Measurements from ENCODE around the gene LBH.

The LBH gene

GRCh38 chr2:30234180-30234971 lies 3.0 kb downstream of the LBH start:
- TF ChIP-seq, protein P1, sequence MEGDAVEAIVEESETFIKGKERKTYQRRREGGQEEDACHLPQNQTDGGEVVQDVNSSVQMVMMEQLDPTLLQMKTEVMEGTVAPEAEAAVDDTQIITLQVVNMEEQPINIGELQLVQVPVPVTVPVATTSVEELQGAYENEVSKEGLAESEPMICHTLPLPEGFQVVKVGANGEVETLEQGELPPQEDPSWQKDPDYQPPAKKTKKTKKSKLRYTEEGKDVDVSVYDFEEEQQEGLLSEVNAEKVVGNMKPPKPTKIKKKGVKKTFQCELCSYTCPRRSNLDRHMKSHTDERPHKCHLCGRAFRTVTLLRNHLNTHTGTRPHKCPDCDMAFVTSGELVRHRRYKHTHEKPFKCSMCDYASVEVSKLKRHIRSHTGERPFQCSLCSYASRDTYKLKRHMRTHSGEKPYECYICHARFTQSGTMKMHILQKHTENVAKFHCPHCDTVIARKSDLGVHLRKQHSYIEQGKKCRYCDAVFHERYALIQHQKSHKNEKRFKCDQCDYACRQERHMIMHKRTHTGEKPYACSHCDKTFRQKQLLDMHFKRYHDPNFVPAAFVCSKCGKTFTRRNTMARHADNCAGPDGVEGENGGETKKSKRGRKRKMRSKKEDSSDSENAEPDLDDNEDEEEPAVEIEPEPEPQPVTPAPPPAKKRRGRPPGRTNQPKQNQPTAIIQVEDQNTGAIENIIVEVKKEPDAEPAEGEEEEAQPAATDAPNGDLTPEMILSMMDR (IDR thresholded peaks at IDR 0.05; ENCODE audit: low read depth, low read length, missing control alignments) = no peak
- no peaks in the 10 kb centered on the region for H3K27me3 ChIP-seq (replicated peaks)
- peak; percentile 95 for DNase-seq
- H3K27ac ChIP-seq = peak overlapping the region; percentile 16
- H3K4me3 ChIP-seq (ENCODE audit: low read depth, low read length) = no peak overlapping the region
- in situ Hi-C loops (cut with HindIII; ENCODE audit: low pct_ligation_motif_present, low sequenced_read_pairs) = no loop called here
- no peaks in the 10 kb centered on the region for H3K36me3 ChIP-seq (replicated peaks)

GRCh38 chr2:30235008-30235655 lies 3.8 kb downstream of the LBH start:
- H3K4me3 ChIP-seq (ENCODE audit: low read depth, low read length) = no peak overlapping the region
- in situ Hi-C loops (cut with HindIII; ENCODE audit: low pct_ligation_motif_present, low sequenced_read_pairs) = no loop called here
- TF ChIP-seq, protein P1 (IDR thresholded peaks at IDR 0.05; ENCODE audit: low read depth, low read length, missing control alignments) = no peak
- no peaks in the 10 kb centered on the region for H3K36me3 ChIP-seq (replicated peaks)
- H3K27ac ChIP-seq = no peak overlapping the region
- peak; percentile 47 for DNase-seq
- H3K27me3 ChIP-seq (replicated peaks) = no peaks in the 10 kb centered on the region

GRCh38 chr2:30235859-30236535 lies 4.7 kb downstream of the LBH start:
- Histone ChIP-seq H3K27ac (no peak overlapping the region), H3K36me3 (replicated peaks) (no peaks in the 10 kb centered on the region), H3K27me3 (replicated peaks) (no peaks in the 10 kb centered on the region), H3K4me3 (ENCODE audit: low read depth, low read length) (no peak overlapping the region)
- no peak for DNase-seq
- TF ChIP-seq, protein P1 (IDR thresholded peaks at IDR 0.05; ENCODE audit: low read depth, low read length, missing control alignments) = no peak
- in situ Hi-C loops (cut with HindIII; ENCODE audit: low pct_ligation_motif_present, low sequenced_read_pairs) = no loop called here

DNA sequence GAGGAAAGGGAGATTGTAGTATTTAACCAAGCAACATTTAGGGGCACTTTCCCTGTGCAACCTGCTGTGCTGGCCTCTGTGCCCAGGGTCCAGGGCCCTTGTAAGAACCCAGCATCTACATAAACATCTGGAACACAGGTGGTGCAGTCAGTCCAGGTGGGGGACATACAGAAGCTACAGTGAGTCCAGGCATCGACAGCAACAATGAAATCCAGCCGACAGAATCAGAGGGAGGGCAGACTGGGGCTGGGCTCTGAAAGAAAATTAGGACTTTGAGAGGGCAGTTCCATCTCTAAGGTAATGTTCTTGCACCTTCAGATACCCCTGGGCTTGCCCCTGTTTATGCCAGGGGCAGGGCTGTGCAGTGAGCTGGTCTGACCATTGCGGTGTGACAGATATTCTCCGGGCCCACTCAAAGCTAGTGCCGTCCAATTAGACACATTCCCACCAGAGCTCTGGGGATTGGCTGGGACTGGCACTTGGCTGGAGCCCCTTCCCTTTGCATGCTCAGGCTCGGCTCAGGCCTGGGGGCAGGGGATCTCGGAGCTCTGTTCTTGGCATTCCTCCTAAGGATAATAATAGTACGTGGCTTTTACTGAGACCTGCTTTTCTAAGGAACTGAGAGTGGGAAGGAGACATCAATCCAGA lies 5.4 kb downstream of the LBH start:
- in situ Hi-C loops (cut with HindIII; ENCODE audit: low pct_ligation_motif_present, low sequenced_read_pairs) = no loop called here
- TF ChIP-seq, protein P1 (IDR thresholded peaks at IDR 0.05; ENCODE audit: low read depth, low read length, missing control alignments) = no peak
- Histone ChIP-seq H3K27me3 (replicated peaks) (no peaks in the 10 kb centered on the region), H3K4me3 (ENCODE audit: low read depth, low read length) (no peak overlapping the region), H3K27ac (no peak overlapping the region), H3K36me3 (replicated peaks) (no peaks in the 10 kb centered on the region)
- no peak for DNase-seq

- no peak for DNase-seq
- TF ChIP-seq, protein P1 (IDR thresholded peaks at IDR 0.05; ENCODE audit: low read depth, low read length, missing control alignments) = no peak
- no peak overlapping the region for H3K27ac ChIP-seq
- in situ Hi-C loops (cut with HindIII; ENCODE audit: low pct_ligation_motif_present, low sequenced_read_pairs) = no loop called here
- H3K36me3 ChIP-seq (replicated peaks) = no peaks in the 10 kb centered on the region
- H3K27me3 ChIP-seq (replicated peaks) = no peaks in the 10 kb centered on the region
- H3K4me3 ChIP-seq (ENCODE audit: low read depth, low read length) = no peak overlapping the region
These were observed 6.1 kb downstream of the LBH start for GRCh38 chr2:30237239-30237965.

Data from brain microvascular endothelial cell (primary cell).